Activated B cell treated with CpG ODN at 0.5 μM for 24 hours (primary cell): ENCODE results near the gene PSMA5. TPM values are rescaled to one million over a fixed set of nuclear protein-coding genes. Genes with fewer than 3 reads are reported as not detected.

Source experiments
- ATAC-seq: fragments of 200-7000 bp; cut with Tn5 transposase; one replicate; pipeline ENCODE4 v1.10.0; 2021; ENCODE audit warnings: low read depth, mild to moderate bottlenecking, moderate library complexity
- CTCF ChIA-PET: fragments of 350-600 bp; sonication (Branson Sonifier 250); formaldehyde crosslinking; loops from one replicate; lab custom pipeline; 2021; ENCODE audit warnings: antibody characterized with exemption; lab: Charles Lee
- POLR2A ChIA-PET: fragments of 350-600 bp; sonication (Branson Sonifier 250); formaldehyde crosslinking; loops from one replicate; lab custom pipeline; 2021; ENCODE audit warnings: antibody characterized with exemption; lab: Charles Lee
- DNase-seq: peaks from one replicate; pipeline ENCODE4 v3.0.0; 2022
- H3K27ac Mint-ChIP-seq: one replicate; pipeline ENCODE4 v1.8.0; 2020; ENCODE audit warnings: mixed read lengths
- H3K27me3 Mint-ChIP-seq: one replicate; pipeline ENCODE4 v1.8.0; 2021; ENCODE audit warnings: mixed read lengths
- H3K36me3 Mint-ChIP-seq: one replicate; pipeline ENCODE4 v1.8.0; 2021; ENCODE audit warnings: low read depth, mixed read lengths
- H3K4me1 Mint-ChIP-seq: one replicate; pipeline ENCODE4 v1.8.0; 2021; ENCODE audit warnings: mixed read lengths
- H3K4me3 Mint-ChIP-seq: one replicate; pipeline ENCODE4 v1.8.0; 2020; ENCODE audit warnings: mild to moderate bottlenecking, mixed read lengths
- H3K9me3 Mint-ChIP-seq: one replicate; pipeline ENCODE4 v1.8.0; 2020; ENCODE audit warnings: mixed read lengths
- intact Hi-C: fragments of 100-400 bp; cut with micrococcal nuclease; formaldehyde crosslinking; loops from one replicate; pipeline ENCODE4 v1.15.1; 2024
- total RNA-seq: library from RNA; stranded (reverse); gene quantifications from 2 replicates; pipeline ENCODE4 v1.2.3, GENCODE V29; 2022
- TF ChIP-seq, protein P1 (sequence below): fragments of 200-600 bp; IDR thresholded peaks from one replicate; pipeline ENCODE4 v1.8.0; 2022; ENCODE audit warnings: antibody characterized with exemption, mild to moderate bottlenecking

PSMA5 gene
- total RNA-seq, 1 donor from 2014 or later: 105 TPM

DNA sequence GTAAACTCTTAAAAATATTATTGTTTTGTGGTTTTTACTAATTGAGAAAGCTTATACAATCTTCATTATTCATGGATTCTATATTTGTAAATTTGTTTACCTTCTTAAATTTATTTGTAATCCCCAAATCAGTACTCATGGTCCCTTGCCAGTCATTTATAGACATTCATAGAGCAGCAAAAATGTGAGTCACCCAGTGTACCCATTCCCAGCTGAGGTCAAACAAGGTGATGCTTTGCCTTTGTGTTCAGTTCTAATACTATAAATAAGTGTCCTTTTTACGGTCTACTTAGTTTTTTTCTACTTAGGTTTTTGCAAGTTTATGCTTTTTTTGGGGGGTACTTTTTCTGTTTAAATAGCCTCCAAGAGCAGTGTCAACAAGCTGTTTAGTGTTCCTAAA is 64.6 kb downstream of the PSMA5 start:
- Mint-ChIP-seq H3K4me3 (no peak overlapping the region), H3K4me1 (no peaks in the 10 kb centered on the region), H3K27me3 (peaks cover 17% of the 10 kb centered on the region), H3K27ac (no peak overlapping the region), H3K36me3 (no peaks in the 10 kb centered on the region), H3K9me3 (no peaks in the 10 kb centered on the region)
- TF ChIP-seq, protein P1, sequence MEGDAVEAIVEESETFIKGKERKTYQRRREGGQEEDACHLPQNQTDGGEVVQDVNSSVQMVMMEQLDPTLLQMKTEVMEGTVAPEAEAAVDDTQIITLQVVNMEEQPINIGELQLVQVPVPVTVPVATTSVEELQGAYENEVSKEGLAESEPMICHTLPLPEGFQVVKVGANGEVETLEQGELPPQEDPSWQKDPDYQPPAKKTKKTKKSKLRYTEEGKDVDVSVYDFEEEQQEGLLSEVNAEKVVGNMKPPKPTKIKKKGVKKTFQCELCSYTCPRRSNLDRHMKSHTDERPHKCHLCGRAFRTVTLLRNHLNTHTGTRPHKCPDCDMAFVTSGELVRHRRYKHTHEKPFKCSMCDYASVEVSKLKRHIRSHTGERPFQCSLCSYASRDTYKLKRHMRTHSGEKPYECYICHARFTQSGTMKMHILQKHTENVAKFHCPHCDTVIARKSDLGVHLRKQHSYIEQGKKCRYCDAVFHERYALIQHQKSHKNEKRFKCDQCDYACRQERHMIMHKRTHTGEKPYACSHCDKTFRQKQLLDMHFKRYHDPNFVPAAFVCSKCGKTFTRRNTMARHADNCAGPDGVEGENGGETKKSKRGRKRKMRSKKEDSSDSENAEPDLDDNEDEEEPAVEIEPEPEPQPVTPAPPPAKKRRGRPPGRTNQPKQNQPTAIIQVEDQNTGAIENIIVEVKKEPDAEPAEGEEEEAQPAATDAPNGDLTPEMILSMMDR: no peak
- POLR2A ChIA-PET: no interaction called here
- ATAC-seq: no peak
- DNase-seq: no peak
- intact Hi-C loops: loop anchor here (5.0 kb wide), 1 partner anchor 44 kb away; no protein-coding TSS in a partner anchor
- CTCF ChIA-PET: no interaction called here

DNA sequence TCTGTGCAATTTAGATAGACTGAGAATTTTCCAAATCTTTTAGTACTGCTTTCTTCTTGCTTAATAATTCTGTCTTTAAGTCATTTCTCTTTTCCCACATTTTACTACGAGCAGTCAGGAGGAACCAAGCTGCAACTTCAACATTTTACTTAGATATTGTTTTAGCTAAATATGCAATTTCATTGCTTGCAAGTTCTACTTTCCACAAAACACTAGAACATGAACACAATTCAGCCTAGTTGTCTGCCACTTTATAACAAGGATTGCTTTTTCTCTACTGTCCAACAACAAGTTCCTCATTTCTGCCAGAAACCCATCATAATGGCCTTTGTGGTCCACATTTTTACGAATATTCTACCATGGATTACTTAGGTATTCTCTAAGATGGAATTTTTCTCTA is 65.2 kb downstream of the PSMA5 start:
- no peak for ATAC-seq
- H3K27me3 Mint-ChIP-seq: peaks cover 17% of the 10 kb centered on the region
- POLR2A ChIA-PET: no interaction called here

DNA sequence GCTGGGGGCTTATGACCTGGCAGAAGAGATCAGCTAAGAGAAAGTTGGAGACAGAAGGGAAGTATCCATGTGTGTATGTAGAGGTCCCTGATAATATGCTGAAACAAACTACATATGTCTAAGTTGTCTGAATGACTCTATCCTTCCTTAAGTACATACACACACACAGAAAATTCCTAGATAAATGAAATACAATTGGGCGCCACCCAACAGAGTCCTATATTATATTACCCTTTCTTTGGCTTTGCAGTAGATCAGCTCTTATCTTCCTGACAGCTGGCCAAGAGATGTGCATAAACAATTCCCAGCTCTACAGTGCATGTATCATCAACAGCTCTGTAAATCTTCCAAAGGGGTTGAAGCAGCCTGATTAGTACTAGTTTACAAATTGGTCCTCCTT is 68.6 kb downstream of the PSMA5 start:
- ChIA-PET CTCF (no interaction called here), POLR2A (no interaction called here)
- Mint-ChIP-seq H3K4me1 (no peaks in the 10 kb centered on the region), H3K36me3 (no peaks in the 10 kb centered on the region), H3K9me3 (no peaks in the 10 kb centered on the region), H3K27ac (no peak overlapping the region), H3K27me3 (peaks cover 14% of the 10 kb centered on the region), H3K4me3 (no peak overlapping the region)
- DNase-seq (no peak), ATAC-seq (no peak)
- intact Hi-C loops: no loop called here
- TF ChIP-seq, protein P1: no peak

More for the DNA sequence above, 65.2 kb downstream of the PSMA5 start:
- CTCF ChIA-PET: no interaction called here
- no peak overlapping the region for H3K27ac Mint-ChIP-seq
- TF ChIP-seq, protein P1: no peak
- H3K4me1 Mint-ChIP-seq: no peaks in the 10 kb centered on the region
- DNase-seq: no peak
- intact Hi-C loops: loop anchor here (5.0 kb wide), 1 partner anchor 44 kb away; no protein-coding TSS in a partner anchor
- no peak overlapping the region for H3K4me3 Mint-ChIP-seq
- no peaks in the 10 kb centered on the region for H3K9me3 Mint-ChIP-seq
- no peaks in the 10 kb centered on the region for H3K36me3 Mint-ChIP-seq

DNA sequence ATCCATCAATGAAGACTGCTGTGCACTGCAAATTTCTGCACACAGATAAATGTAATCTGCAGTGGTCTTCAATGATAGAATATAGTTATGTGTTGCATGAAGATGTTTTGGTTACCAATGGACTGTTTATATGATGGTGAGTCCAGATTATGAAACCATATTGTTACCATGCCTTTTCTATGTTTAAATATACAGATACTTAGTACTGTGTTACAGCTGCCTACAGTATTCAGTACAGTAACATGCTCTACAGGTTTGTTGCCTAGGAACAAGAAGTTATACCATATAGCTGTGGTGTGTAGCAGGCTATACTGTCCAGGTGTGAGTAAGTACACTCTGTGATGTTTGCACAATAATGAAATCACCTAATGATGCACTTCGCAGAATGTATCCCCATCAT is 69.3 kb downstream of the PSMA5 start:
- ATAC-seq: no peak
- H3K36me3 Mint-ChIP-seq: no peaks in the 10 kb centered on the region
- no peak for DNase-seq
- peaks cover 11% of the 10 kb centered on the region for H3K27me3 Mint-ChIP-seq
- H3K4me1 Mint-ChIP-seq: no peaks in the 10 kb centered on the region
- ChIA-PET POLR2A (no interaction called here), CTCF (no interaction called here)
- intact Hi-C loops: no loop called here
- H3K9me3 Mint-ChIP-seq: no peaks in the 10 kb centered on the region
- H3K4me3 Mint-ChIP-seq: no peak overlapping the region
- TF ChIP-seq, protein P1: no peak
- H3K27ac Mint-ChIP-seq: no peak overlapping the region

DNA sequence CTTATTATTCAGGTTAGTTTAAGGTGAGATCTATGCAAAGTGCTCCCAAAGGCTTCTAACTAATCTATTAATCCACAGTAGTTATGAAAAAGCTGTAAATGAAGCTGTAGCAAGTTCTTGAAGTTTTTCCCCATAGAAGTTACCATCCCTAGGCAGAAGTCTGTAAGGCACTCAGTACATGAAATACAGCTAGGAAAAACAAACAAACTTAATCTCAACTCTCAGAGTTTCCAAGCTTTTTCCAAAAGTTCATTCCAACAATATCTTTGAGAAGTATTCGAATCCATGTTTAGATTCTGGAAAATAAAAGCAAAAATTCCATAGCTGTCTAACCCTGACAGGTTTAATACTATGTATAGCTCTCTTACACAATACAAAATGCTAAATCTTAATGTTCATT is 69.7 kb downstream of the PSMA5 start:
- ChIA-PET POLR2A (no interaction called here), CTCF (no interaction called here)
- DNase-seq: no peak
- Mint-ChIP-seq H3K27ac (no peak overlapping the region), H3K4me3 (no peak overlapping the region), H3K4me1 (no peaks in the 10 kb centered on the region), H3K9me3 (no peaks in the 10 kb centered on the region), H3K27me3 (peaks cover 10% of the 10 kb centered on the region), H3K36me3 (no peaks in the 10 kb centered on the region)
- ATAC-seq: no peak
- TF ChIP-seq, protein P1: no peak
- intact Hi-C loops: no loop called here
